ENCODE results near the gene SUN5.
"Not testable (repeated sequence)": the region's sequence is repeated elsewhere in the genome, so short reads cannot be mapped to it uniquely, and the experiment has no call there.

SUN5 gene

DNA sequence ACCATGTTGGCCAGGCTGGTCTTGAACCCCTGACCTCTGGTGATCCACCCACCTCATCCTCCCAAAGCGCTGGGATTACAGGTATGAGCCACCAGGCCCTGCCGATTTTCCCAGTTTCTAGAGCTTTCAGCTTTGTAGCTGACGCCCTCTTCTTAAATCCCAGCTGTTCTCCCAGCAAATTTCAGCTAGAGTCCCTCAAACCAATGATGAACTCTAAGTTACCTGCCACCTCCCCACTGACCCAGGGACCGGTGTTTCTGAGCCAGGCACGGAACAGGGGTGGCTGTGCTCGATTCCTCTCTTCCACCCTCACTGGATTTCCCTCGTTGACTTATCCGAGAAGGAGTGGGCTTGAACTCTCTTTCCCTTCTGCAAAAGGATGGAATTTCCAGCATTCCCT lies 39.1 kb downstream of the SUN5 start:
- no peak for DNase-seq (ENCODE audit: low read depth)

DNA sequence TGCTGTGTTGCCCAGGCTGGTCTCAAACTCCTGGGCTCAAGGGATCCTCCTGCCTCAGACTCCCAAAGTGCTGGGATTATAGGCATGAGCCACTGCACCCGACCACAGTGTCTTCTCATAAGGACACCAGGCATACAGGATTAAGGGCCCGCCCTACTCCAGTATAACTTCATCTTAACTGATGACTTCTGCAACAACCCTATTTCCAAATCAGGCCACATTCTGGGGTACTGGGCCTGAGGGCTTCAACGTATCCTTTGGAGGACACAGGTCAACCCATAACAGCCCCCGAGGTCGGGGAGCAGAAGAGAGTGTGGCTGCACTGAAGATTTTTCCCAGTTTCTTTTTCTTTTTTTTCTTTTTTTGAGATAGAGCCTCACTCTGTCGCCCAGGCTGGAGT lies 39.7 kb downstream of the SUN5 start:
- DNase-seq (ENCODE audit: low read depth): no peak

DNA sequence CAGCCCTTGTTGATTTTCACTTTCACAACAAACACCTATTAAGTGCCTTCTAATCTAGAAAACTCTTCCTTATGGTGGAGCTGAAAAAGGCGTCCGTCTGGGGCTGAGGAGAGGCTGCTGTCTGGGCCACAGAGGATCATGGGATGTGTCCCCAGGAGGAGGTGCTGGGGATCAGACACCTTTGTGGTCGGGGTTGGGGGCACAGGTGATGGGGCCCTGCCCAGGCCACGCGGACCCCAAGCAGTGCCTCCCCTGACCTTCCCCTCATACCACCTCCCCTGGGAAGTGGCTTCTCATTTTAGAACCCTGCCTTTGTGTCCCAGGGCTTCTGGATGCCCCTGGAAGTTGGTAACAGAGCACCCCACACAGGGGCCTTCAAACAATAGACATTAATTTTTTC lies 41.1 kb downstream of the SUN5 start:
- no peak for DNase-seq (ENCODE audit: low read depth)

DNA sequence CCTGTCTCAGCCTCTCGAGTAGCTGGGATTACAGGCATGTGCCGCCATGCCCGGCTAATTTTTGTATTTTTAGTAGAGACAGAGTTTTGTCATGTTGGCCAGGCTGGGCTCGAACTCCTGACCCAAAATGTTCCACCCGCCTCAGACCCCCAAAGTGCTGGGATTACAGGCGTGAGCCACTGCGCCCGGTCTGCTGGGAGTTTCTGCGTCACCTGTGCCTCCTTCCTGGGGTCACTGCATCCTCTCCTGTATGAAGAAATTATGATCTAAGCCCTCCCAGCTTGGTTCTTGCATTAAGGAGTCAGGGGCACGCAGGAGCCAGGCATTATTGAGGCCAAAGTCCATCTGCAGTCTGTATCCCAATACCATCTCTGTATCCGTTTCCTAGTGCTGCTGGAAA lies 41.6 kb downstream of the SUN5 start:
- not testable (repeated sequence) for DNase-seq (ENCODE audit: low read depth)

DNA sequence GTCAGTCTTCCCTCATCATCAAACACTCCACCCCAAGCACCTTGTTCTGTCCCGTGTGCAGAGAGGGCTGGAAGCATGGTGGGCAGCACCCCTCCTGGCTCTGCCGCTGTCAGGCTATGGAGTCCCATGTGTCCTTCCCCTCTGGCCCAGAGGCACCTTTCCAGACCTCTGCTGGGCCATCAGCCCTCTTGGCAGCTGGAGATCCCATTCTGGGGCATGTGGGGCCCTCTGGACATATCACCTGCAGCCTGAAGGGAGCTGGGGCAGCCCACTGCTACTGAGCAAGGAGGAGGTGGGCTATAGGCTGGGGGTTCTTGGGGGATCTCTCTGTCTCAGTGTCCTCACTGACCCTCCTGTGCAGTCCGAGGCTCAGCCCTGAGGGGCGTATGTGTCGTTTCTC lies 42.2 kb downstream of the SUN5 start:
- DNase-seq (ENCODE audit: low read depth): no peak

DNA sequence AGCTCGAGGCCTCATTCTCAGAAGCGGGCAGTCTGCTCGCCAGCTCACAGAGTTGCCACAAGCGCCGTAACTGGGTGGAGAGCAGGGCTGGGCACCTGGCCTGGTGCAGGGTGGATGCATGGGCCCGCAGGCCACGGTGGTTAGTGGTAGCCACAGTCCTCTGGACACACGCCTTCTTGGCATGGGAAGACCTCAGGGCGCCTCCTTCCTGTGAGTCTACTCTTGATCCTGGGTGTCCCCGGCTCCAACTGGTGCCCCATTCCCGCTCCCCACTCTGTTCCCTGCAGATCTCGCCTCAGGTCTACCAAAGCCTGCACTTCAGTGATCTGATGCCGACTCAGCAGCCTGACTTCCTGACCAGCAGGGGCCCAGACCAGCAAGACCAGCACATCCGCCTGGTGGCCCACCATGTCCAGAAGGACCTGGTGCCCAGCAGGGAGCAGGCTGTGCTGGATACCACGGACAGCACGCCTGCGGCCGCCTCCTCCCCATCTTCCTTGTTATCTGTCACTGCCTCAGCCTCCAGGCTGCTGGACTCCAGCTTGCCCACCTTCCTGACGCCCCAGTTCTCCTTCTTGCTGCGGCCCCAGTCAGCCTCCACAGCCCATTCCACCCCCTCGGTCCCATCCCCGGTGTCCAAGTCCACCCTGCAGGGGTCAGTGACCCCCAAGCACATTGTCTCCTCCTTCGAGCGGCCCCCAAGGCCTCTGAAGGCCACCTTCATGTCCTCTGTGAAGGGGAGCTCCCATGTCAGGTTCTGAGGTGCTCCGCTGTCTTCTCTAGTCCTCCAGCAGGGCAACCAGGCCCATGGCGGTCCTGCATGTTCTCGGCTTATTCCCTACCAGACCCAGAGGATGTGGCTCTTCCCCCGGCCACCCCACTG lies 43.1 kb downstream of the SUN5 start:
- DNase-seq (ENCODE audit: low read depth): no peak

DNA sequence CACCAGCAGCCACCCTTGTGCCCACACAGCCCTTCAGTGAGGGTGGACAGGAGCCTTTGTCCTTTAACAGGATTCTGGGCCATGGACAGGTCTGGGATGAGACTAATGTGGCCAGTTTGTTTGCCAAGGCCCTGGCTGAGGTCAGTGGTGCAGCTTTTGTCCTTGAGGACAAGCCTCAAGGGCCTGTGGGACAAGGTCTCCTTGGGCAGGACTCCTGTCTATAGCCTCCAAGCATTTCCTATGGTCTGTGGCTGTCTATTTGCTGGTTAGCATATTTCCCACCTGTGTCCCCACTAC lies 44.1 kb downstream of the SUN5 start:
- DNase-seq (ENCODE audit: low read depth): no peak

DNA sequence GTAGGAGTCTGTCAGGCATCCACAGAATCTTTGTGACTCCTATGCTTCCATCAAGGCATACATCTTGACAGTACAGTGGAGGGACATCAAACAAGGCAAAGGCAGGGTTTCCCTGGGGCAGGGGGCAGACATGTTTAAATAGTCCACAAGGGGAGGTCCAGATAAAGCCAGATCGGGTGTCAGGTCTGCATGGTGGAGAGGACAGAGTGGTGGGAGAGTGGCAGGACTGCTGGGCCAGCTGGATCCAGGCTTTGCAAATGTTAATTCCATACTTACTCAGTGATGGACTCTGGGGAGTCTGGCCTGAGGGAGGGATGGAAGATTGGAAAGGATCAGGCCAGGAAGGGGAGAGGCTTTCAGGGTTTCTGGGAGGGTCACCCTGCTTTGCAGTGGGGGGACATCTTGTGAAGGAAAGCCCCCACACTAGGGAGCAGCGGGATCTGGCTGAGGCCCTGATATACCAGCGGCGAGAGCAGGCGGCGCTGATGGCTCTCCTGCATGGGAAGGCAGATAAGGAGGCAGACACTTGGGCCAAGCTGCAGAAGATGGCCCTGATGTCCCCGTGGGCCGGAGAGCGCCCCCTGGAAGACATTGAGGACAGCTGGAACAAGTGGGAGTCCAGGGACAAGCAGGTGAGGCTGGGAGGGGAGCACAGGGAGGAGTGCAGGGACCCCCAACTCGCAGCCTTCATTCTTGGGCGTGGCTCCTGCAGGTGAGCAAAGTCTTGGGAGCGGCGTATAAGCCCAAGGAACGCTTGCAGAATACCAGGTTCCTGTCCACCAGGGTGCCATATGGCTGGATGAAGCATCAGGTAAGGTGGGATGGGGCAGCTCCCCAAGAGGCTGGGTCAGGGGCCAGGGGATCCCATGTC lies 44.6 kb downstream of the SUN5 start:
- no peak for DNase-seq (ENCODE audit: low read depth)

DNA sequence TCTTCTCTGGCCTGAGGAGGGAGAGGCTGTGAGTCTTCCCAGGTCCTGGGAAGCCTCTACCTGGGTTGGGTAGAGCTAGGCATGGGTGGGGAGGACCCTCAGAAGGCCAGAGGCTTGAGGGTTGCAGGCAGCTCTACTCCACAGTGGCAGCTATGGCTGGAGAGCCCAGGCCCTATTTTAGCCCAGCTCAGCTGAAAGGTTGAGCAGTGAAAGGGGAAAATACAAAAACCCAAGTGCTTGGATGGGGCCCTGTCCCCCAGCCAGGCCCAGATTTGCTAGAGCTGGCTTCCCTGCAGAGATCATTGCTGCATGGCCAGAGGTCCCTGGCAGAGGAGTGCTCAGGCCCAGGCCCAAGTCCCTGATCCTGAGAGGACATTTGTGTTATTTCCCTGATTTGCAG lies 45.7 kb downstream of the SUN5 start:
- DNase-seq (ENCODE audit: low read depth): no peak

DNA sequence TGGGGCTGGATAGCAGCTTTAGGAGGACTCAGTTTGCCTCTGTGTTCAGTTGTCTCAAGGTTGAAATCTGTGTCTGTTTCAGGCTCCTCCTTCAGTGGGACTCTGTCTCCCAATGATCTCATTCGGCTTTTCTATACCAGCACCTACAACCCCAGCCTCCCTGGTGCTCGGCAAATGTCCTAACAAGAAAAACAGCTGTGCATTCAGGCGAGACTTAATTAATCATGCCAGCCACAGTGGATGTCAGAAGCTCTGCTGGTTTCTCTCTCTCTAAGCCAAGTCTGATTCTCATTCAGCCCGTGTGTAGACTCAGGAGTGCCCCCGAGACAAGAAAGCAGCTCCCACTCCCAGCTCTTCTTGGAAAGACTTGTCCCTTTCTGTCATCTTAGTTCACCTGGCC lies 46.8 kb downstream of the SUN5 start:
- DNase-seq (ENCODE audit: low read depth): no peak

DNA sequence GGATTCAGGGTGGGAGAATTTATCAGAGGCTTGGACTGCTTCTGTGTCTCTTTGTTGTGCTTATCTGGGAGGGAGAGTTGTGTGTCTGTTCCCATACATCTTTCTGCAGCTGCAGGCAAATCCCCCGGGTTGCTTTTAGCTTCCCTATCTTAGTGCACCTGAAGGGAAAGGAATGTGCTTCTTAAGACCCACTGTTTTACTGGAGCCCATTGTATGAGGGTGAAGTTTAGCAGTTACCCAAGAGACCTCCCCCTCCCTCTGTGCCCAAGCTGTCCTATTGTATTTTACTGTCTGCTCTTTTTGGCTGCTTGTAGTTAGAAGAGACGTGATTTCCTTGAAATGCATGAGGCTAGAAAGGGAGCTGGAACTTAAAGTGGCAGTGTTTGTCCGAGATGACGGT lies 53.7 kb downstream of the SUN5 start:
- not testable (repeated sequence) for DNase-seq (ENCODE audit: low read depth)

DNA sequence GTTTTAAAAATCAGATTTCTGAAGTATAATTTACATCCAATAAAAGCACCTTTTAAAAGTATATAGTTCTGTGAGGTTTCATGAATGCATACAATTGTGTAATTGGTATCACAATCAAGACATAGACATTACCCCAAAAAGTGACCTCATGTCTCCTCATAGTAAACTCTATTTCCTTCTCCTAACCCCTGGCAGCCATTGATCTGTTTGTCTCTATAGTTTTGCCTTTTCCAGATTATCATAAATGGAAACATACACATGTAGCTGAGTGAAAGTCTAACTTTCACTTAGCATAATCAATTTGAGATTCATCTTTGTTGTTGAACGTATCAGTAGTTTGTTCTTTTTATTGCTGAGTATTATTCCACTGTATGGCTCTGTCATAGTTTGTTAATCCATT lies 57.6 kb downstream of the SUN5 start:
- no peak for DNase-seq (ENCODE audit: low read depth)

DNA sequence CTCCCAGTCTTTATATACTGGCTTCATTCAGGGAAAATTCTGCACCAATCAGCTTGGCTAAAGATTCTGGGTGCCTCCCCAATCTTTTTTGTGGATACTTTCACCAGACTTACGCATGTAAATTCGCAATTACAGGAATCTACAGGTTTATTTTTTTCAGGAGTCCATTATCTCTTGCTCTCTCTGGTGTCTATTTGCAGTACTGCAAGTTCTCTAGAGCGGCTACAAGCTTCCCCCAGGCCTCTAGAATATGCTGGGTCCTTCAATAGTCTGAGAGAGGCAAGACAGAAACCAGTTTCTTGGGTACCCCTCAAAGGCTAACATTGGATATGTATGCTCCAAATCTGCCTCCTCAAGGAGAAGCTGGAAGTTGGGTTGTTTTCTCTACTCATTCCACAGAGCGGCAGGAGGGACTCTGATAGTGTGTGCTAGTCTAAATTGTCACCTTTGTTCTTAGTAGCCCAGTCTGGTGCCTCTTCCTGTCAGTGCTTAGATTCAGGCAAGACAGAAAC lies 58.5 kb downstream of the SUN5 start:
- no peak for DNase-seq (ENCODE audit: low read depth)

DNA sequence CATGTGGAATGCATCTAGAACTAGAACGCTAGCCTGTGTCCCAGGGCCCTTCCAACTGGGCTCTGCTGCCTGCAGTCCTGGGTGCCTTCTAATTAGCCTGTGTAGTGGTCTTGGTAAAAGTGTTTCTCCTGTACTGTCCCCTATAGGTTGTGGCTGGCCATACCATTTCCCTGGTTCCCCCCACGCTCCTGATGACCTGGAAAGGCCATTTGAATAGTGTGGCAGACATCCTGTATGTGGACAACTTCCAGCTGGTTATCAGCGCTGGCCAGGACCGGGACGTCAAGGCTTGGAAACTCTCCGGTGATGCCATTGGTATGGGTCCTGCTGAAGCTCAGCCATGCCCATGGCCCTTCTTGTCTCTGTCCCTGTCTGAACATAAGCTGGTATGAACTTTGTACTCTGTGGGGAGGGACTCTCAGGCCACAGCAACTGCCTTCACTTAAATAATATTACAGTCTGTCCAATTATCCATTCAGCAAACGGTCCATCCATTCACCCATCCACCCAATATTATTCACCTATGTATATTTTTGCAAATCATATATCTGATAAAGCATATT lies 60.7 kb downstream of the SUN5 start:
- no peak for DNase-seq (ENCODE audit: low read depth)

DNA sequence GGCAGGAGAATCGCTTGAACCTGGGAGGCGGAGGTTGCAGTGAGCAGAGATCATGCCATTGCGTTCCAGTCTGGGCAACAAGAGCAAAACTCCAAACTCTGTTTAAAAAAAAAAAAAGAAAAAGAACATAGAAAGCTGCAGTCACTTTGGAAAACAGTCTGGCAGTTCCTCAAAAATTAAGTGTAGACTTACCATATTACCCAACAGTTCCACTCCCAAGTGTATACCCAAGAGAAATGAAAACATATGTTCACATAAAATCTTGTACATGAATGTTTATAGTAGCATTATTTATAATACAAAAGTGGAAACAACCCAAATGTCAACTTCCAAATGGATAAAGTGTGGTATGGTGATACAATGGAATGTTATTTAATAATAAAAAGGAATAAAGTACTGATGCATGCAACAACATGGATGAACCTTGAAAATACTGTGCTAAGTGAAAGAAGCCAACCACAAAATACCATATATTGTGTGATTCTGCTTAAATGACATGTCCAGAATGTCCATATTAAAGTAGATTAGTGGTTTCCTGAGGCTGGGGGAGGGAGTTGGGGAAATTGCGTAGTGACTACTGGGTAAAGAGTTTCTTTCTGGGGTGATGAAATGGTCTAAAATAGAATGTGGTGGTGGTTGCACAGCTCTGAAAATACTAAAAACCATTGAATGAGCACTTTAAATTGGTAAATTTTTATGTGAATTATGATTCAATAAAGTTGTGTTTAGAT lies 62.9 kb downstream of the SUN5 start:
- DNase-seq (ENCODE audit: low read depth): no peak

DNA sequence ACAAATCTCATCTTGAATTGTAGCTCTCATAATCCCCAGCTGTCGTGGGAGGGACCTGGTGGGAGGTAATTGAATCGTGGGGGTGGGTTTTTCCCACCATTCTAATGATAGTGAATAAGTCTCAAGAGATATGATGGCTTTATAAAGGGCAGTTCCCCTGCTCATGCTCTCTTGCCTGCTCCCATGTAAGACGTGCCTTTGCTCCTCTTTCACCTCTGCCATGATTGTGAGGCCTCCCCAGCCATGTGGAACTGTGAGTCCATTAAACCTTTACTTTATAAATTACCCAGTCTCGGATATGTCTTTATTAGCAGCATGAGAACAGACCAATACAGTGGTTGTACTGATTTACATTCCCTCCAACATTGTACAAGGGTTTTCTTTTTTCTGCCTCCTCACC lies 69.7 kb downstream of the SUN5 start:
- DNase-seq (ENCODE audit: low read depth): no peak

Data from stimulated activated CD8-positive, alpha-beta memory T cell treated with anti-CD3 and anti-CD28 coated beads, Interleukin-4, amount 100 ng/mL, for 24 hours (primary cell).